DMS114 treated with DMSO at 0.1 percent for 48 hours (cell line): Measurements from ENCODE around the gene CRYBB3.
"Not testable (repeated sequence)": the region's sequence is repeated elsewhere in the genome, so short reads cannot be mapped to it uniquely, and the experiment has no call there.

ENCODE experiments used
- DNase-seq: peaks from one replicate; lab custom pipeline; 2025; ENCODE audit not compliant: unreplicated experiment; lab: John Stamatoyannopoulos, UW

Gene CRYBB3

DNA sequence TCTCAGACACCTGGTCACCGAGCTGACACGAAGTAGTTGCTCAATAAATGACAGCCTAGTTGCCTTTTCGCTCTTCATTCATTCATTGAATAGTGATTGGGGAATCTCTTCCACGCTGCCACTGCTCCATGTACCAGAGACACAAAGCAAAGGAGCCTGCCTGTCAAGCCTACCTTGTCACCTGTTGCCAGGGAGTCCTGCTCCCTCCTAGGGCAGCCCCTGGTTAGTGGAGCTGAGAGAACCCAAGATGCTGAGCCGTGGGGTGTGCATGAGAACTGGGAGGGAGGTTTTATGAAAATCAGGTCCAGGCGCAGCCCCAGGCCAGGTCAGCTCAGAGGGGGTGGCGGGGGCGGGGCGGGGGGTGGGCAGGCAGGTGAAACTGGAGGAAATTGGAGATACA, 38.4 kb downstream of the CRYBB3 start:
- not testable (repeated sequence) for DNase-seq

DNA sequence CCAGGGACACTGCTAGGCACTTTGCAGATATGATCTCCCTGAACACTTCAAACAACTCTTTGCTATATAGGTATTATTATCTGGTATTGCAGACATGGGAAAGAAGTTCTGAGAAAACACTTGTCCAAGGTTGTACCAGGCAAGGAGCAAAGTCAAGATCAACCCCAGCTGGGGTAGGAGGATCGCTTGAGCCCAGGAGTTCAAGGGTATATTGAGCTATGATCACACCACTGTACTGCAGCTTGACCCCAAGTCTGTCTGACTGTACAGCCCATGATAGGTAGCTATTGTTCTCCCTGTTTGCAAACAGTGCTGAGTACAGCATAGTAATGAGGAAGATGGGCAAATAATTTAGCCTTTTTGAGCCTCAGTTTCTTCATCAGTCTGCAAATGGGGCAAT, 55.5 kb downstream of the CRYBB3 start:
- DNase-seq = not testable (repeated sequence)
